ENCODE results near the gene HOXD9. TPM values are rescaled to one million over a fixed set of nuclear protein-coding genes. Genes with fewer than 3 reads are reported as not detected.

Gene HOXD9
- total RNA-seq, 1 experiment from 2014 or later: not detected

DNA sequence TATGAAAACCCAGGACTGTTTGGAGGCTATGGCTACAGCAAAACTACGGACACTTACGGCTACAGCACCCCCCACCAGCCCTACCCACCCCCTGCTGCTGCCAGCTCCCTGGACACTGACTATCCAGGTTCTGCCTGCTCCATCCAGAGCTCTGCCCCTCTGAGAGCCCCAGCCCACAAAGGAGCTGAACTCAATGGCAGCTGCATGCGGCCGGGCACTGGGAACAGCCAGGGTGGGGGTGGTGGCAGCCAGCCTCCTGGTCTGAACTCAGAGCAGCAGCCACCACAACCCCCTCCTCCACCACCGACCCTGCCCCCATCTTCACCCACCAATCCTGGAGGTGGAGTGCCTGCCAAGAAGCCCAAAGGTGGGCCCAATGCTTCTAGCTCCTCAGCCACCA is 46.7 kb downstream of the HOXD9 start:
- Mint-ChIP-seq H3K4me3 (no peak overlapping the region), H3K4me1 (peaks cover 2 to 25% of the 10 kb centered on the region in 2 experiments; a peak in 3 of 4 replicates), H3K36me3 (ENCODE audit: insufficient read depth in 1 of 3, low read depth in 3 of 3) (no peaks in the 10 kb centered on the region; a peak in 1 of 7 replicates), H3K27me3 (ENCODE audit: low read depth) (peaks cover 100% of the 10 kb centered on the region), H3K27ac (no peak overlapping the region), H3K9me3 (peaks cover 0 to 12% of the 10 kb centered on the region in 2 experiments; a peak in 3 of 5 replicates)
- Histone ChIP-seq H3K27me3 (ENCODE audit: insufficient read depth, low read length) (peaks cover 97% of the 10 kb centered on the region), H2AFZ (ENCODE audit: low read length) (no peak overlapping the region), H3K18ac (ENCODE audit: insufficient read length, low read depth, low read length) (no peak overlapping the region), H3K56ac (ENCODE audit: insufficient read length, low read depth, low read length) (no peak overlapping the region), H3K79me1 (ENCODE audit: insufficient read depth, low read depth, low read length, poor library complexity, severe bottlenecking) (no peaks in the 10 kb centered on the region), H4K5ac (ENCODE audit: insufficient read length, low read depth, low read length) (no peak overlapping the region), H2BK15ac (ENCODE audit: low read depth, low read length) (no peak overlapping the region), H3T11ph (ENCODE audit: low read length) (no peak overlapping the region), H3K4ac (ENCODE audit: low read depth, low read length) (no peak overlapping the region), H2BK12ac (ENCODE audit: insufficient read length, low read depth, low read length) (no peak overlapping the region), H3K79me2 (ENCODE audit: insufficient read depth, low read length) (no peaks in the 10 kb centered on the region), H3K14ac (ENCODE audit: insufficient read depth, low read length) (no peak overlapping the region), H4K8ac (replicated peaks; ENCODE audit: insufficient read length, low read depth, low read length) (no peak overlapping the region), H2BK5ac (ENCODE audit: insufficient read length, low read length) (no peak overlapping the region), H2BK20ac (ENCODE audit: low read depth, low read length, poor library complexity, severe bottlenecking) (no peak overlapping the region), H2BK120ac (ENCODE audit: low read depth, low read length, poor library complexity, severe bottlenecking) (no peak overlapping the region), H3K23ac (ENCODE audit: insufficient read length, low read depth, low read length) (no peak overlapping the region), H3K9ac (ENCODE audit: extremely low read depth, insufficient read length, low read length) (no peak overlapping the region), H4K91ac (ENCODE audit: insufficient read length, low read depth, low read length) (no peak overlapping the region), H3K27ac (ENCODE audit: insufficient read length, low read depth, low read length) (no peak overlapping the region), H2AK5ac (ENCODE audit: insufficient read length, low read length) (no peak overlapping the region), H3K4me2 (ENCODE audit: insufficient read depth, insufficient read length, low read length) (no peak overlapping the region), H3K23me2 (ENCODE audit: insufficient read length, low read depth, low read length, poor library complexity, severe bottlenecking) (no peaks in the 10 kb centered on the region), H3K9me3 (ENCODE audit: control insufficient read depth, low read depth, low read length) (no peaks in the 10 kb centered on the region), H4K20me1 (ENCODE audit: control insufficient read depth, insufficient read depth, insufficient read length) (no peaks in the 10 kb centered on the region), H3K4me1 (ENCODE audit: insufficient read depth, low read length) (no peaks in the 10 kb centered on the region)
- DNase-seq: no peak
- no CpG with 5 or more reads among the region's 5 CpGs for WGBS (ENCODE audit: extremely low coverage, insufficient read length, low lambda C conversion rate)
- TF ChIP-seq, protein P1, sequence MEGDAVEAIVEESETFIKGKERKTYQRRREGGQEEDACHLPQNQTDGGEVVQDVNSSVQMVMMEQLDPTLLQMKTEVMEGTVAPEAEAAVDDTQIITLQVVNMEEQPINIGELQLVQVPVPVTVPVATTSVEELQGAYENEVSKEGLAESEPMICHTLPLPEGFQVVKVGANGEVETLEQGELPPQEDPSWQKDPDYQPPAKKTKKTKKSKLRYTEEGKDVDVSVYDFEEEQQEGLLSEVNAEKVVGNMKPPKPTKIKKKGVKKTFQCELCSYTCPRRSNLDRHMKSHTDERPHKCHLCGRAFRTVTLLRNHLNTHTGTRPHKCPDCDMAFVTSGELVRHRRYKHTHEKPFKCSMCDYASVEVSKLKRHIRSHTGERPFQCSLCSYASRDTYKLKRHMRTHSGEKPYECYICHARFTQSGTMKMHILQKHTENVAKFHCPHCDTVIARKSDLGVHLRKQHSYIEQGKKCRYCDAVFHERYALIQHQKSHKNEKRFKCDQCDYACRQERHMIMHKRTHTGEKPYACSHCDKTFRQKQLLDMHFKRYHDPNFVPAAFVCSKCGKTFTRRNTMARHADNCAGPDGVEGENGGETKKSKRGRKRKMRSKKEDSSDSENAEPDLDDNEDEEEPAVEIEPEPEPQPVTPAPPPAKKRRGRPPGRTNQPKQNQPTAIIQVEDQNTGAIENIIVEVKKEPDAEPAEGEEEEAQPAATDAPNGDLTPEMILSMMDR (conservative IDR thresholded peaks at IDR 0.05): no peak

Measured in H9 (cell line).